ENCODE results near the gene DDAH1.
A peak's percentile ranks its signal among the peaks of the same experiment; 100 is the strongest.

The DDAH1 gene

DNA sequence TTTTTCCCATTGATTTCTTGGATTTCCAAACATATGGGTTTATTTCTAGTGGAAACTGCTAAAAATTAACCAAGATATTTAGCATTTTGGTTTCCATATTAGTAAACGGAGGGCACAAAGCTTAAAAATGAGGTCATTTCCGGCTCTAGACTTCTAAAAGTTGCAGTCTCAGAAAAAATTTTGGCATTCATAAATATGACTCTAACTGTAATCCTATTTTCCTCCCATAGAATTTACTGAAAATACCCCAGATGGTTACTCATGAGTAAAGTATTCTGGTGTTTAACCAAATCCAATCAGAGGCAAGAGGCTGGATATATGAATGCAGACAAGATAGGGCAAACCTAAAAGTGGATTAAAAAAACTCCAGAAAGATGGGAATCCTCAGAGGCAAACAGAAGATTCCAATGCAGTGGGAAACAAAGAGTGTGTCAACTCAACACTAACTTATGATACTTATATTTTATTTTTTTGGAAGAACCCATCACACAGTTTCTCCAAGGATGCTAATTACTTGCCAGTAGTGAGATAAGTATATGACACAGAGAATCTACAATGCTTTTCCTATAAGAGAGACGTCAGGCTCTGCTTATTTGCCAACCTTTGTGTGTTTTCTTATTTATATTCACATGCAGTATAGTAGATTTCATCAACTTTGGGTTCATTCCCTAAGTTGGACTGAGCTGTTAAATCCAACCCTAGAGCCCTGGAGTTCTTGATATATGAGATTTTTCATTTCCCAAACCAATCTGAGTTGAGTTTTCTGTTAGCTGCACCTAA, 98.4 kb downstream of the DDAH1 start:
- TF ChIP-seq, protein P1, sequence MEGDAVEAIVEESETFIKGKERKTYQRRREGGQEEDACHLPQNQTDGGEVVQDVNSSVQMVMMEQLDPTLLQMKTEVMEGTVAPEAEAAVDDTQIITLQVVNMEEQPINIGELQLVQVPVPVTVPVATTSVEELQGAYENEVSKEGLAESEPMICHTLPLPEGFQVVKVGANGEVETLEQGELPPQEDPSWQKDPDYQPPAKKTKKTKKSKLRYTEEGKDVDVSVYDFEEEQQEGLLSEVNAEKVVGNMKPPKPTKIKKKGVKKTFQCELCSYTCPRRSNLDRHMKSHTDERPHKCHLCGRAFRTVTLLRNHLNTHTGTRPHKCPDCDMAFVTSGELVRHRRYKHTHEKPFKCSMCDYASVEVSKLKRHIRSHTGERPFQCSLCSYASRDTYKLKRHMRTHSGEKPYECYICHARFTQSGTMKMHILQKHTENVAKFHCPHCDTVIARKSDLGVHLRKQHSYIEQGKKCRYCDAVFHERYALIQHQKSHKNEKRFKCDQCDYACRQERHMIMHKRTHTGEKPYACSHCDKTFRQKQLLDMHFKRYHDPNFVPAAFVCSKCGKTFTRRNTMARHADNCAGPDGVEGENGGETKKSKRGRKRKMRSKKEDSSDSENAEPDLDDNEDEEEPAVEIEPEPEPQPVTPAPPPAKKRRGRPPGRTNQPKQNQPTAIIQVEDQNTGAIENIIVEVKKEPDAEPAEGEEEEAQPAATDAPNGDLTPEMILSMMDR (IDR thresholded peaks at IDR 0.05; ENCODE audit: unreplicated experiment in 3 of 3) = no peak
- Mint-ChIP-seq H3K4me3 (no peak overlapping the region), H3K9me3 (no peaks in the 10 kb centered on the region), H3K36me3 (ENCODE audit: low read depth) (no peaks in the 10 kb centered on the region), H3K4me1 (peaks cover 26% of the 10 kb centered on the region), H3K27ac (no peak overlapping the region), H3K27me3 (ENCODE audit: low read depth) (no peaks in the 10 kb centered on the region)

DNA sequence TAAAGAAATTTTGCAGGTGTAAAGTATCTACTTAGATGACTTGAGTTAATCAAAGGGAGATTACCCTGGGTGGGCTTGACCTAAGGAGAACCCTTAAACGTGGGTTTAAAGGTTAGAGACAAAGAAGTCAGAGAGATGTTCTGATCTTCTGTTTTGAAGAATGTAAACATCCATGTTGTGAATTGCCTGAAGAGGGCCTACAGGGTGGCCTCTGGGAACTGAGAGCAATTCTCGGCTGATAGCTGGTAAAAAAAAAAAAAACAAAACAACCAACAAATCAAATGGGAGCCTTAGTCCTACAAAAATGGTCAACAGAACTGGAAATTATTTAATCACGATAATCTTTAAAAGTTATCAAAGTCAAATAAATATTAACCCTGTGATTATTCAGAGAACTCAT, 99.1 kb downstream of the DDAH1 start:
- TF ChIP-seq, protein P1 (IDR thresholded peaks at IDR 0.05; ENCODE audit: unreplicated experiment in 3 of 3) = no peak
- Mint-ChIP-seq H3K27ac (no peak overlapping the region), H3K9me3 (no peaks in the 10 kb centered on the region), H3K36me3 (ENCODE audit: low read depth) (no peaks in the 10 kb centered on the region), H3K4me3 (no peak overlapping the region), H3K27me3 (ENCODE audit: low read depth) (no peaks in the 10 kb centered on the region), H3K4me1 (peaks cover 33% of the 10 kb centered on the region)

DNA sequence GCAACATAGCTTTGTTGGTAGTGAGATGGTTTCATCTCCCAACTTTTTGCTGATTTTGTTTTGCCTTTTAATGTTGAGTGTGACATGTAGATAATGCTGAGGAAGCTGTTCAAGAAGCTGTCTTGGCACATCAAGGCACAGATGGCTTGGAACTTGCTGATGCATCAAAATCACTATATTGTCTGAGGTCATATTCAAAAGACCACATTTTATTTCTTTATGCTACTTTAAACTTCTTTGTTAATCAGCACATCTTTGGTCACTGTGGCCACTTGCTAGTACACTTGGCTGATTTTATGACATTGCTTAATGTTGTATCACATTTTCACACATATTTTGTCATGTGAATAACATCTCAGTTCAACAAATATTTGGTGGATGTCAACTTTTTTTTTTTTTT, 101.4 kb downstream of the DDAH1 start:
- Mint-ChIP-seq H3K36me3 (ENCODE audit: low read depth) (no peaks in the 10 kb centered on the region), H3K4me1 (peaks cover 39% of the 10 kb centered on the region), H3K27ac (peak overlapping the region; percentile 32 to 58 (median 38)), H3K27me3 (ENCODE audit: low read depth) (no peaks in the 10 kb centered on the region), H3K4me3 (no peak overlapping the region), H3K9me3 (no peaks in the 10 kb centered on the region)
- TF ChIP-seq, protein P1 (IDR thresholded peaks at IDR 0.05; ENCODE audit: unreplicated experiment in 3 of 3) = no peak

DNA sequence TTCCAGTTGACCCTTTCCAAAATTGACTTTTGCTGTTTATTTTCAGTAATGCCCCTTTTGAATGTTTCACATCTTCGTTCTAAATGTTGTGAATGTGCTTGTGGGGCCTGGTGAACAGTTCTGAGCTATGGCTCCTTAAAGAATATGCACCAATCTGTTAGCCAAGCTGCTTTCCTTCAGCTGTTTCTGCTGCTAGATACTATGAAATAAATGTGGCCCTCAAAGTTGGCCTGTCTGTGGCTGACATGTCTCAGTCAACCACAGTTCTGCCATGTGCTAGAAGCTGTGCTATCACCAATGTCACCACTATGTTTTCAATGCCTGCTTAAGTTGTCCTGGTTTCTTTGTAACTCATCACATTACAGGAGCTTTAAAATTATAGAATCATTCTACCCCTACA, 101.9 kb downstream of the DDAH1 start:
- TF ChIP-seq, protein P1 (IDR thresholded peaks at IDR 0.05; ENCODE audit: unreplicated experiment in 3 of 3) = no peak
- peaks cover 34% of the 10 kb centered on the region for H3K4me1 Mint-ChIP-seq
- no peak overlapping the region for H3K4me3 Mint-ChIP-seq
- no peaks in the 10 kb centered on the region for H3K27me3 Mint-ChIP-seq (ENCODE audit: low read depth)
- no peaks in the 10 kb centered on the region for H3K9me3 Mint-ChIP-seq
- peak overlapping the region; percentile 32 to 58 (median 38) for H3K27ac Mint-ChIP-seq
- H3K36me3 Mint-ChIP-seq (ENCODE audit: low read depth) = no peaks in the 10 kb centered on the region

DNA sequence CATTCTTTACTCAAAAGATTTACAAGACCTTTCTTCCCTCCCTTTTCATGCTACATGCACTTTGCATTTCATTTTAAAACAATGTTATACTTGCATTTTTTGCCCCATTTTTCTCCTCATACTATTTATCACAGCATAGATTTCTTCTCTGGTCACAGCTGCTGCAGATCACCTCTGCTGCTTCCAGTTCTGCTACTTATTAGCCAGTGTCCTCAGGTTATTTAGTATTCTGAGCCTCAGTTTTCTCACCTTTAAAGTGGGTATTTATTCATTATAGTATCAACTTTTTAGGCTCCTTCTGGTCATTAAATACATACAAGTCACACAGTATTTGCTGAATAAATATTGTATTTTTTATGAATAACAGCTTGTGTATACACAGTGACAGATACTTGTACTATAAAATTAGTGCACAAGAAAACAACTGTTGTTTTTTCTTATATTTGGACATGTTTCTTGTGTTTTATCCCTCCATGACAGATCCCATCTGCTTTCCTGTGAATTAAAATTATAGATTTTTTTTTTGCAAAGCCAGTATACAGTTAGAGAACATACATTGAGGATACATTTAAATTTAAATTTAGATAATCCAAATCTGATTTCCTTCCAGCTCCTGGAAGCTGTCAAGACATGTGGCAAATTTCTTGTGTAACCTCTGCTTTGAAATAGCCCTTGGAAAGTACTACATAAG, 103.2 kb downstream of the DDAH1 start:
- TF ChIP-seq, protein P1 (IDR thresholded peaks at IDR 0.05; ENCODE audit: unreplicated experiment in 3 of 3) = no peak
- no peak overlapping the region for H3K4me3 Mint-ChIP-seq
- H3K36me3 Mint-ChIP-seq (ENCODE audit: low read depth) = no peaks in the 10 kb centered on the region
- peak overlapping the region in 2 of 3 experiments; percentile 72 to 86 for H3K27ac Mint-ChIP-seq
- peaks cover 31% of the 10 kb centered on the region for H3K4me1 Mint-ChIP-seq
- H3K27me3 Mint-ChIP-seq (ENCODE audit: low read depth) = no peaks in the 10 kb centered on the region
- no peaks in the 10 kb centered on the region for H3K9me3 Mint-ChIP-seq

Measured in nephron (organoid).